ENCODE measurements around the gene AOPEP.

Gene AOPEP

GRCh38 chr9:95077053-95077765, 350.7 kb downstream of the AOPEP start:
- DNase-seq (ENCODE audit: insufficient read length, low spot score), result no peak
- FAIRE-seq, result no peak
- no peak for TF ChIP-seq POLR2A (IDR thresholded peaks at IDR 0.05; ENCODE audit: low read depth, low read length)
- TF ChIP-seq PAX5 (IDR thresholded peaks at IDR 0.05; ENCODE audit: insufficient read depth, low read length, severe bottlenecking), result no peak
- no peak for TF ChIP-seq SPI1 (IDR thresholded peaks at IDR 0.05; ENCODE audit: low read depth, low read length)
- no peak for TF ChIP-seq TAF1 (IDR thresholded peaks at IDR 0.05; ENCODE audit: low read depth, low read length)
- TF ChIP-seq POLR2AphosphoS5 (IDR thresholded peaks at IDR 0.05; ENCODE audit: low read depth, low read length), result no peak
- TF ChIP-seq POU2F2 (IDR thresholded peaks at IDR 0.05; ENCODE audit: low read depth, low read length), result no peak

GRCh38 chr9:95077766-95078370, 351.4 kb downstream of the AOPEP start:
- no peak for DNase-seq (ENCODE audit: insufficient read length, low spot score)
- FAIRE-seq, result no peak
- TF ChIP-seq POU2F2 (IDR thresholded peaks at IDR 0.05; ENCODE audit: low read depth, low read length) (no peak), TAF1 (IDR thresholded peaks at IDR 0.05; ENCODE audit: low read depth, low read length) (no peak), POLR2AphosphoS5 (IDR thresholded peaks at IDR 0.05; ENCODE audit: low read depth, low read length) (no peak), PAX5 (IDR thresholded peaks at IDR 0.05; ENCODE audit: insufficient read depth, low read length, severe bottlenecking) (no peak), POLR2A (IDR thresholded peaks at IDR 0.05; ENCODE audit: low read depth, low read length) (no peak), SPI1 (IDR thresholded peaks at IDR 0.05; ENCODE audit: low read depth, low read length) (no peak)

GRCh38 chr9:95078511-95078910, 352.0 kb downstream of the AOPEP start:
- DNase-seq (ENCODE audit: insufficient read length, low spot score) (no peak), FAIRE-seq (no peak)
- no peak for TF ChIP-seq POLR2A (IDR thresholded peaks at IDR 0.05; ENCODE audit: low read depth, low read length)
- TF ChIP-seq POLR2AphosphoS5 (IDR thresholded peaks at IDR 0.05; ENCODE audit: low read depth, low read length), result no peak
- TF ChIP-seq TAF1 (IDR thresholded peaks at IDR 0.05; ENCODE audit: low read depth, low read length), result no peak
- no peak for TF ChIP-seq PAX5 (IDR thresholded peaks at IDR 0.05; ENCODE audit: insufficient read depth, low read length, severe bottlenecking)
- TF ChIP-seq POU2F2 (IDR thresholded peaks at IDR 0.05; ENCODE audit: low read depth, low read length), result no peak
- no peak for TF ChIP-seq SPI1 (IDR thresholded peaks at IDR 0.05; ENCODE audit: low read depth, low read length)

- FAIRE-seq, result no peak
- no peak for TF ChIP-seq POU2F2 (IDR thresholded peaks at IDR 0.05; ENCODE audit: low read depth, low read length)
- no peak for TF ChIP-seq PAX5 (IDR thresholded peaks at IDR 0.05; ENCODE audit: insufficient read depth, low read length, severe bottlenecking)
- TF ChIP-seq POLR2AphosphoS5 (IDR thresholded peaks at IDR 0.05; ENCODE audit: low read depth, low read length), result no peak
- TF ChIP-seq POLR2A (IDR thresholded peaks at IDR 0.05; ENCODE audit: low read depth, low read length), result no peak
- no peak for TF ChIP-seq SPI1 (IDR thresholded peaks at IDR 0.05; ENCODE audit: low read depth, low read length)
- no peak for TF ChIP-seq TAF1 (IDR thresholded peaks at IDR 0.05; ENCODE audit: low read depth, low read length)
These were observed 352.4 kb downstream of the AOPEP start for GRCh38 chr9:95078939-95079338.

GRCh38 chr9:95079461-95079860, 353.0 kb downstream of the AOPEP start:
- FAIRE-seq (no peak), DNase-seq (ENCODE audit: insufficient read length, low spot score) (no peak)
- TF ChIP-seq POU2F2 (IDR thresholded peaks at IDR 0.05; ENCODE audit: low read depth, low read length) (no peak), SPI1 (IDR thresholded peaks at IDR 0.05; ENCODE audit: low read depth, low read length) (no peak), POLR2AphosphoS5 (IDR thresholded peaks at IDR 0.05; ENCODE audit: low read depth, low read length) (no peak), PAX5 (IDR thresholded peaks at IDR 0.05; ENCODE audit: insufficient read depth, low read length, severe bottlenecking) (no peak), TAF1 (IDR thresholded peaks at IDR 0.05; ENCODE audit: low read depth, low read length) (no peak), POLR2A (IDR thresholded peaks at IDR 0.05; ENCODE audit: low read depth, low read length) (no peak)

More at GRCh38 chr9:95078939-95079338, 352.4 kb downstream of the AOPEP start:
- no peak for DNase-seq (ENCODE audit: insufficient read length, low spot score)

- DNase-seq (ENCODE audit: insufficient read length, low spot score) (no peak), FAIRE-seq (no peak)
- TF ChIP-seq SPI1 (IDR thresholded peaks at IDR 0.05; ENCODE audit: low read depth, low read length), result no peak
- no peak for TF ChIP-seq POLR2AphosphoS5 (IDR thresholded peaks at IDR 0.05; ENCODE audit: low read depth, low read length)
- no peak for TF ChIP-seq PAX5 (IDR thresholded peaks at IDR 0.05; ENCODE audit: insufficient read depth, low read length, severe bottlenecking)
- TF ChIP-seq TAF1 (IDR thresholded peaks at IDR 0.05; ENCODE audit: low read depth, low read length), result no peak
These were observed 354.6 kb downstream of the AOPEP start for GRCh38 chr9:95080961-95081647.

- DNase-seq (ENCODE audit: insufficient read length, low spot score), result no peak
- FAIRE-seq, result no peak
- no peak for TF ChIP-seq TAF1 (IDR thresholded peaks at IDR 0.05; ENCODE audit: low read depth, low read length)
- no peak for TF ChIP-seq POLR2AphosphoS5 (IDR thresholded peaks at IDR 0.05; ENCODE audit: low read depth, low read length)
- no peak for TF ChIP-seq POU2F2 (IDR thresholded peaks at IDR 0.05; ENCODE audit: low read depth, low read length)
- TF ChIP-seq POLR2A (IDR thresholded peaks at IDR 0.05; ENCODE audit: low read depth, low read length), result no peak
- TF ChIP-seq PAX5 (IDR thresholded peaks at IDR 0.05; ENCODE audit: insufficient read depth, low read length, severe bottlenecking), result no peak
- no peak for TF ChIP-seq SPI1 (IDR thresholded peaks at IDR 0.05; ENCODE audit: low read depth, low read length)
These were observed 355.5 kb downstream of the AOPEP start for GRCh38 chr9:95081998-95082397.

- FAIRE-seq, result no peak
- TF ChIP-seq POLR2AphosphoS5 (IDR thresholded peaks at IDR 0.05; ENCODE audit: low read depth, low read length), result no peak
- TF ChIP-seq TAF1 (IDR thresholded peaks at IDR 0.05; ENCODE audit: low read depth, low read length), result no peak
- no peak for TF ChIP-seq SPI1 (IDR thresholded peaks at IDR 0.05; ENCODE audit: low read depth, low read length)
- DNase-seq (ENCODE audit: insufficient read length, low spot score), result no peak
These were observed 356.0 kb downstream of the AOPEP start for GRCh38 chr9:95082401-95083084.

Measured in GM12891 (cell line).